BJ (cell line): Measurements from ENCODE around the gene RNFT2. TPM values are rescaled to one million over a fixed set of nuclear protein-coding genes. Genes with fewer than 3 reads are reported as not detected.

Experiments
- CTCF ChIA-PET: fragments of 350-600 bp; formaldehyde crosslinking; extraction: SDS; loops from one replicate; lab custom pipeline; 2021; ENCODE audit warnings: antibody characterized with exemption, inconsistent platforms; lab: Yijun Ruan, JAX
- POLR2A ChIA-PET: fragments of 300-600 bp; sonication (Branson Sonifier 250); formaldehyde crosslinking; extraction: SDS; loops from one replicate; lab custom pipeline; 2021; ENCODE audit warnings: antibody characterized with exemption; lab: Charles Lee
- DNase-seq: peaks from one replicate; pipeline ENCODE4 v3.0.0-alpha.2; 2011; ENCODE audit warnings: low read depth
- H3K27me3 ChIP-seq: 2 replicates; pipeline ENCODE4 v1.6.0; 2011; ENCODE audit warnings: low read length; ENCODE audit not compliant: control insufficient read depth, insufficient read depth
- H3K36me3 ChIP-seq: 2 replicates; pipeline ENCODE4 v1.5.1; 2011; ENCODE audit warnings: low read length; ENCODE audit not compliant: control insufficient read depth, insufficient read depth
- H3K4me3 ChIP-seq: 2 replicates; pipeline ENCODE4 v1.5.1; 2011; ENCODE audit warnings: low read depth, mild to moderate bottlenecking, control low read depth, low read length
- CTCF ChIP-seq: IDR thresholded peaks from 2 replicates; pipeline ENCODE4 v1.5.1; 2011; ENCODE audit warnings: low read depth, mild to moderate bottlenecking, control low read depth, inconsistent platforms, low read length, moderate library complexity; ENCODE audit not compliant: insufficient read depth
- polyA plus RNA-seq: library from polyadenylated mRNA; depleted of rRNA; stranded (reverse); fragments of >200 nt; gene quantifications from 2 replicates; pipeline ENCODE4 v1.2.3, GENCODE V29; 2011

Gene RNFT2
- polyA plus RNA-seq, 1 experiment: 1.2 TPM

GRCh38 chr12:116717466-116718437, 20.4 kb upstream of the RNFT2 start:
- no peak for TF ChIP-seq CTCF
- ChIA-PET CTCF (interaction anchor here (1.7 to 2.5 kb wide), 2 partner anchors 8 to 14 kb away, joined by 5 to 12 read pairs; no protein-coding TSS in a partner anchor), POLR2A (no interaction called here)
- no peaks in the 10 kb centered on the region for H3K27me3 ChIP-seq
- no peak for DNase-seq
- peaks cover 1% of the 10 kb centered on the region; the same call in 1 of the 2 replicates for H3K36me3 ChIP-seq
- H3K4me3 ChIP-seq: no peak overlapping the region

DNA sequence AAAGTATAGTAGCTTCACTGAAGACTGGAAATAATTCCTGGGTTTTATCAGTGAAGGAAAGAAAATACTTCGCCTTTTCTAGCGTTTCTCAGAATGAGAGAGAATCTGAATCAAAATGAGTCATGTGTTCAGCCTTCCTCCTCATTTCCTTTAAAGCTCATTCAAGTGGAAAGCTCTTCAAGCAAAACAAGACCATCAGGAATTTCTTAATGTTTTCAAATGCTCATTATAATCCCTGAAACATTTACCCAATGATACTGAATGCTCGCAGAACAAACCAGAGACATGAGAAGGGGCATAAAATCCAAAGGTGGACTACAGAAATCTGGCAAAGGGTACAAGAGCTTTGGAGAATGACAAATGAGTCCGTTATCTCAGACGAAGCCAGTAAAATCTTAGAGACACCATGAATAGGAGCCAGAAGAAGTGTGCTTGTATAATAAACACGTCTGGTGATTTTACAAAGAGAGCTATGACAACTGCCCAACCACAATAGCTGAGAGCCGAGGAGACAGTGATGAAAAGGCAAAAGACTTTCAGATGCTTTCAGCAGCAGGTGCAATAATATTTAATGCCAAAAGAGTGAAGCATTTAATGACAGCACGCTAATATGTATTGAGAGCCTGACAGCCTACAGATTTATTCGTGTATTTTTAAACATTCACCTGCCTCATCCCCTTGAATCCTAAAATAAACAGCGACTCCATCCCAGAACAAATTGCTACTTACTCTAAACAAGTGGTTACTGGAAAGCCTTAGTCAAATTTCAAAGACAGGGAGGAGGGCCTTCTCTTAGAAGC, 19.3 kb upstream of the RNFT2 start:
- peaks cover 1% of the 10 kb centered on the region; the same call in 1 of the 2 replicates for H3K36me3 ChIP-seq
- ChIA-PET CTCF (interaction anchor here (1.7 to 2.5 kb wide), 2 partner anchors 9 to 15 kb away, joined by 5 to 12 read pairs; no protein-coding TSS in a partner anchor), POLR2A (interaction anchor here (0.6 kb wide), 1 partner anchor 349 kb away, joined by 3 read pairs; no protein-coding TSS in a partner anchor)
- H3K27me3 ChIP-seq: no peaks in the 10 kb centered on the region
- no peak overlapping the region for H3K4me3 ChIP-seq
- DNase-seq: no peak
- TF ChIP-seq CTCF: no peak

GRCh38 chr12:116719731-116720528, 18.2 kb upstream of the RNFT2 start:
- peaks cover 1% of the 10 kb centered on the region; the same call in 1 of the 2 replicates for H3K36me3 ChIP-seq
- TF ChIP-seq CTCF: no peak
- DNase-seq: no peak
- no peaks in the 10 kb centered on the region for H3K27me3 ChIP-seq
- ChIA-PET CTCF (interaction anchor here (1.4 to 3.1 kb wide), 3 partner anchors 10 to 163 kb away, joined by 3 to 14 read pairs (median 4); no protein-coding TSS in a partner anchor), POLR2A (no interaction called here)
- H3K4me3 ChIP-seq: no peak overlapping the region

DNA sequence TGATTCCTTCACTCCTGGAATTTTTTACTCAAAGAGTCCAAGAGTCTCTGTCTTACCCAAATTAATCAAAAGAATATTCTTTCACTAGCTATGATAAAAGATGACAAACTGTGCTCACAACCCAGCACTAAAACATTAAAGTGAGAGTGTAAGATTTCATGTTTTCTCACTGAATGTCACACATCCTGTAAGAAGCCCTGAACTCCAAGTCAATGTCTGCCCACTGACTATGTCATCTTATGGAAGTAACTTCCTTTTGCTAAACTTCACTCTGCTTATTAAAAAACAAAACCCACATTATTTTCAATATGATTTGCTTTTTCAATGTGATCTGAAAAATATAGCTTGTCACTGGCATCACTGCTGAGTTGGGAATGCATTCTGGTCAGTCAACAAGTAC, 15.9 kb upstream of the RNFT2 start:
- no peak overlapping the region for H3K4me3 ChIP-seq
- 0 out of 2 replicates have a peak, but pooled peaks cover 1% of the 10 kb centered on the region for H3K36me3 ChIP-seq
- H3K27me3 ChIP-seq: no peaks in the 10 kb centered on the region
- TF ChIP-seq CTCF: no peak
- no peak for DNase-seq
- ChIA-PET POLR2A (no interaction called here), CTCF (interaction anchor here (1.0 to 3.1 kb wide), 2 partner anchors 13 to 18 kb away, joined by 3 to 14 read pairs; no protein-coding TSS in a partner anchor)
